OCI-LY1 (cell line): ENCODE data around the gene CFAP44.

Experiments
- H2AFZ ChIP-seq: fragments of 200-600 bp; sonication (generic), shearing (Covaris generic); 2 replicates; pipeline ENCODE4 v1.6.0; 2014; ENCODE audit warnings: antibody characterized with exemption, mild to moderate bottlenecking, low read length
- H3F3A ChIP-seq: fragments of 200-600 bp; sonication (generic), shearing (Covaris generic); 2 replicates; pipeline ENCODE4 v1.6.0; 2014; ENCODE audit warnings: mild to moderate bottlenecking, antibody characterized with exemption, low read length, moderate library complexity; ENCODE audit not compliant: insufficient read depth
- H3K27ac ChIP-seq: fragments of 200-600 bp; sonication (generic); 2 replicates; pipeline ENCODE4 v1.5.1; 2014; ENCODE audit warnings: low read length, mixed run types, mild to moderate bottlenecking, low read depth; ENCODE audit not compliant: poor library complexity, severe bottlenecking
- H3K27me3 ChIP-seq: fragments of 200-600 bp; sonication (generic); 2 replicates; pipeline ENCODE4 v1.6.0; 2014; ENCODE audit warnings: antibody characterized with exemption, mild to moderate bottlenecking, low read length, moderate library complexity; ENCODE audit not compliant: insufficient read depth
- H3K36me3 ChIP-seq: fragments of 200-600 bp; sonication (generic); 2 replicates; pipeline ENCODE4 v1.6.1; 2014; ENCODE audit warnings: mild to moderate bottlenecking, antibody characterized with exemption, low read length, moderate library complexity, mixed read lengths; ENCODE audit not compliant: insufficient read depth
- H3K4me1 ChIP-seq: fragments of 200-600 bp; sonication (generic); 2 replicates; pipeline ENCODE4 v1.5.1; 2014; ENCODE audit warnings: mild to moderate bottlenecking, low read length, moderate library complexity; ENCODE audit not compliant: insufficient read depth, severe bottlenecking
- H3K4me2 ChIP-seq: fragments of 200-600 bp; sonication (generic), shearing (Covaris generic); 2 replicates; pipeline ENCODE4 v1.6.1; 2014; ENCODE audit warnings: low read length
- H3K4me3 ChIP-seq: fragments of 200-600 bp; sonication (generic); 2 replicates; pipeline ENCODE4 v1.5.1; 2014; ENCODE audit warnings: low read length, low read depth, mild to moderate bottlenecking, mixed read lengths; ENCODE audit not compliant: poor library complexity, severe bottlenecking
- H3K79me2 ChIP-seq: fragments of 200-600 bp; shearing (Covaris generic); 2 replicates; pipeline ENCODE4 v1.6.1; 2016; ENCODE audit warnings: mixed run types, low read length, mixed read lengths; ENCODE audit not compliant: insufficient read depth
- H3K9ac ChIP-seq: fragments of 200-600 bp; sonication (generic), shearing (Covaris generic); 2 replicates; pipeline ENCODE4 v1.6.1; 2014; ENCODE audit warnings: mild to moderate bottlenecking, low read length, mixed read lengths
- H3K9me2 ChIP-seq: fragments of 200-600 bp; sonication (generic), shearing (Covaris generic); 2 replicates; pipeline ENCODE4 v1.6.1; 2014; ENCODE audit warnings: low read depth, mild to moderate bottlenecking, low read length, mixed read lengths
- H3K9me3 ChIP-seq: fragments of 200-600 bp; shearing (Covaris generic); 2 replicates; pipeline ENCODE4 v1.6.1; 2014; ENCODE audit warnings: low read length, mixed read lengths
- H4K20me1 ChIP-seq: fragments of 200-600 bp; sonication (generic), shearing (Covaris generic); 2 replicates; pipeline ENCODE4 v1.6.0; 2016; ENCODE audit warnings: mild to moderate bottlenecking, low read length; ENCODE audit not compliant: insufficient read depth
- CTCF ChIP-seq: fragments of 200-600 bp; sonication (generic), shearing (Covaris generic); IDR thresholded peaks from 2 replicates; pipeline ENCODE4 v1.5.1; 2017; ENCODE audit warnings: mild to moderate bottlenecking, antibody characterized with exemption, low read length, moderate library complexity, mixed read lengths
- EZH2 ChIP-seq: fragments of 200-600 bp; sonication (generic), shearing (Covaris generic); IDR thresholded peaks from 2 replicates; pipeline ENCODE4 v1.8.0; 2017; ENCODE audit warnings: borderline replicate concordance, mixed run types, mild to moderate bottlenecking, antibody characterized with exemption, low read length, moderate library complexity, mixed read lengths

CFAP44 gene, protein sequence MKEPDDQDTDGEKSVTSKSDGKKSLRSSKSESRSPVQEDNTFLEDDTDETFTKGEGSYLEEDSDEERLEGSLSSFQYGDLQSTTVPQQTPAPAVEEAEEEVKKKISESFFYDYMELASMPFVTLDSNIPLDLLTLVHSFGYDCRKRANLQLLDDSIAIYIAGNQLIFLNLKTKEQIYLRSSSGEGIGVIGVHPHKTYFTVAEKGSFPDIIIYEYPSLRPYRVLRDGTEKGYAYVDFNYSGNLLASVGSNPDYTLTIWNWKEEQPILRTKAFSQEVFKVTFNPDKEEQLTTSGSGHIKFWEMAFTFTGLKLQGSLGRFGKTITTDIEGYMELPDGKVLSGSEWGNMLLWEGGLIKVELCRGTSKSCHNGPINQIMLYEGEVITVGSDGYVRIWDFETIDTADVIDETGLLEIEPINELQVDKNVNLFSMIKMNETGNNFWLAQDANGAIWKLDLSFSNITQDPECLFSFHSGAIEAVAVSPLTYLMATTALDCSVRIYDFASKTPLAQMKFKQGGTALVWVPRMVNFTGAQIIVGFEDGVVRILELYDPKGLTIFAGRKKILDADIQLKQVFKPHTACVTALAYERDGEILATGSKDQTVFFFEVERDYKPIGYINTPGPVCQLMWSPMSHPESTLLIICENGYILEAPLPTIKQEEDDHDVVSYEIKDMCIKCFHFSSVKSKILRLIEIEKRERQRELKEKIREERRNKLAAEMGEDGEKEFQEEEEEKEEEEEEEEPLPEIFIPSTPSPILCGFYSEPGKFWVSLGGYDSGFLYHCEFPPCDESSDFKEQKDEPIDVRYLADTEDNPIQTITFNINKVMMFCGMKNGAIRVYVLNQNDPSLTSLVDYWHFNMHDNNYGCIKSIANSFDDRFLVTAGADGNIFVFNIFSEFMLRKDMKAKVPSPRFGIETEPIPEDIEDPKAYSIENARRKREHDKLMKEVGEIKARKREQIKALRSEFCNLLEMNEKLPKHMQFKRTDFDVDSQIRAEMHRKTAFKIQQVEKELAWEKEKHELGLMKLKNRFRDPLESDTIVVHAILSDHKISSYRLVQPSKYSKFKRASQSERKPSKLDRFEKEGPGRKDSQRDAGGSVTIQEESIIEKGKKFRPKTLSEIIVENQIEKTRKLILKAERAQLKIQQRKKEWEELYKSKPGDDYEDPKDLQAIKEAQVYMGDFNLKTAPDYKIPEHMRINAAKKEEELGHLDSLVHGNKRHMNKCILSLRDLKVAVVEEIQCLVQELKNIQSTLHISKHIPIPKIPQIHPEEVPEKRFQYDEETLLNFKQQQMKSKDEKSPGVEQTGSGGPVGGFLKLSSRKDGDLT (N-terminal part only)

DNA sequence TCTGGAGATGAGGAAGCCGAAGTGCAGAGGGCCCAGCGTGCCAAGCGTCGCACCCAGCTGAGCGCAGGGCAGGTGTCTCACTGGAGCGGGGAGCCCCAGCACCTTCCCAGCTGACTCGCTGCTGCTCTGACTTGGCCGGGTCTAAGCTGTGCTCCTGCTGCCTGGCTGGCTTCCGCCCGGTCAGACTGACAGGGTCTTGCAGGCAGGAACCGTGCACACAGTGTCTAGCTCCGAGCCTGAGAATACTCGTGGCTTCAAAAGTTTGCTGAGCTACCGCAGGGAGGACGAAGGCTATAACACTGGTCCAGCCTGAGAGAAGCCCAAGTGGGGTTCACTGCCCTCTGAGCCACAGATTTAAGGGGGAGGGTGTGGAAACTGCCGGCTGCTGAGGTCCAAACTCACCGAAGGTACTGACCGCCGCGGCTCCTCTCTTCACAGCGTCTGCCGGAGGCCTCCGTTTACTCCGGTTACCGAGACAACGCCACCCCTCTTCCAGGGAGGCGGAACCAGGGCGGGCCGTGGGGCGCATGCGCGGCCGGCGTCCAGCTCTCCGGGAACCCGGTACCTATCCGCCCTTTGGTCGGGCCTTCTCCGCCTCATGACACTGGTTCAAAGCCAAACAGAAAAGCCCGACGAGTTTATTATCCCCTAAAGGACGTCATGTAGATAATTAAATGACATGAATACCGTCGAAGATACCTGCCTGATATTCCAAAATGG is at the start of gene CFAP44:
TSS of gene CFAP44 (minus strand) at position 443 of the 720 bp plus-strand sequence. CDS start 7,829 bp downstream, outside the sequence.
- Histone ChIP-seq H3K36me3 (peaks cover 21% of the 10 kb centered on the region; the same call in 1 of the 2 replicates), H3K79me2 (no peaks in the 10 kb centered on the region), H3K4me1 (peaks cover 6% of the 10 kb centered on the region), H3K9me2 (no peaks in the 10 kb centered on the region), H3K4me2 (peak within 1 kb of the TSS; percentile 29; the same call in 1 of the 2 replicates), H3K27me3 (no peaks in the 10 kb centered on the region), H3K9ac (no peak within 1 kb of the TSS), H3K27ac (no peak within 1 kb of the TSS), H4K20me1 (no peaks in the 10 kb centered on the region), H3F3A (no peaks in the 10 kb centered on the region), H3K4me3 (no peak within 1 kb of the TSS), H2AFZ (no peak within 1 kb of the TSS), H3K9me3 (no peaks in the 10 kb centered on the region)
- no peak for TF ChIP-seq CTCF

DNA sequence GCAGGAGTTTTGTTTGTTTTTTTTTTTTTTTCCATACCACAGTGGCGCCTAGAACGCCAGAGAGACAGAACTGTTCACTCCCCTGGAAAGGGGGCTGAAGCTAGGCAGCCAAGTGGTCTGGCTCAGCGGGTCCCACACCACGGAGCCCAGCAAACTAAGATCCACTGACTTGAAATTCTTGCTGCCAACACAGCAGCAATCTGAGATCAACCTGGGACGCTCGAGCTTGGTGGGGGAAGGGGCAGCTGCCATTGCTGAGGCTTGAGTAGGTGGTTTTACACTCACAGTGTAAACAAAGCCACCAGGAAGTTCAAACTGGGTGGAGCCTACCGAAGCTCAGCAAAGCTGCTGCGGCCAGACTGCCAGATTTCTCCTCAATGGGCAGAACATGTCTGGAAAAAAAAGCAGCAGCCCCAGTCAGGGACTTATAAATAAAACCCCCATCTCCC is 43.9 kb upstream of the CFAP44 start:
- H3K9me2 ChIP-seq = no peaks in the 10 kb centered on the region
- no peaks in the 10 kb centered on the region for H3K4me1 ChIP-seq
- H3K79me2 ChIP-seq = no peaks in the 10 kb centered on the region
- no peak overlapping the region for H3K4me2 ChIP-seq
- no peak overlapping the region for H3K9ac ChIP-seq
- H3F3A ChIP-seq = no peaks in the 10 kb centered on the region
- H3K9me3 ChIP-seq = no peaks in the 10 kb centered on the region
- H3K27ac ChIP-seq = no peak overlapping the region
- no peak overlapping the region for H2AFZ ChIP-seq
- H4K20me1 ChIP-seq = no peaks in the 10 kb centered on the region
- H3K27me3 ChIP-seq = no peaks in the 10 kb centered on the region
- TF ChIP-seq CTCF (no peak), EZH2 (no peak)
- H3K36me3 ChIP-seq = peaks cover 23% of the 10 kb centered on the region
- H3K4me3 ChIP-seq = no peak overlapping the region

GRCh38 chr3:113468539-113468938 is 27.2 kb upstream of the CFAP44 start:
- no peak overlapping the region for H3K27ac ChIP-seq
- H3K4me3 ChIP-seq = no peak overlapping the region

More at GRCh38 chr3:113468539-113468938, 27.2 kb upstream of the CFAP44 start:
- H3K9ac ChIP-seq = no peak overlapping the region
- no peak overlapping the region for H2AFZ ChIP-seq
- H3K36me3 ChIP-seq = peaks cover 32% of the 10 kb centered on the region
- no peaks in the 10 kb centered on the region for H3K27me3 ChIP-seq
- H3K9me2 ChIP-seq = no peaks in the 10 kb centered on the region
- H3K4me1 ChIP-seq = no peaks in the 10 kb centered on the region
- no peaks in the 10 kb centered on the region for H3K79me2 ChIP-seq
- H3K4me2 ChIP-seq = no peak overlapping the region
- H3K9me3 ChIP-seq = no peaks in the 10 kb centered on the region
- no peaks in the 10 kb centered on the region for H4K20me1 ChIP-seq
- TF ChIP-seq CTCF (no peak), EZH2 (no peak)
- no peaks in the 10 kb centered on the region for H3F3A ChIP-seq
